Activated naive CD8-positive, alpha-beta T cell treated with anti-CD3 and anti-CD28 coated beads for 36 hours (primary cell): Measurements from ENCODE around the gene ARHGEF4. TPM values are rescaled to one million over a fixed set of nuclear protein-coding genes. Genes with fewer than 3 reads are reported as not detected.
"Not testable (repeated sequence)": the region's sequence is repeated elsewhere in the genome, so short reads cannot be mapped to it uniquely, and the experiment has no call there.

ENCODE experiments used
- DNase-seq: peaks from one replicate; pipeline ENCODE4 v3.0.0; 2021
- H3K27ac Mint-ChIP-seq: one replicate; pipeline ENCODE4 v1.8.0; 2022; ENCODE audit warnings: mild to moderate bottlenecking, moderate library complexity, mixed read lengths
- H3K27me3 Mint-ChIP-seq: one replicate; pipeline ENCODE4 v1.8.0; 2022; ENCODE audit warnings: mild to moderate bottlenecking, mixed read lengths
- H3K36me3 Mint-ChIP-seq: one replicate; pipeline ENCODE4 v1.8.0; 2021; ENCODE audit warnings: mild to moderate bottlenecking, mixed read lengths
- H3K4me1 Mint-ChIP-seq: one replicate; pipeline ENCODE4 v1.8.0; 2021; ENCODE audit warnings: mixed read lengths
- H3K4me3 Mint-ChIP-seq: one replicate; pipeline ENCODE4 v1.8.0; 2022; ENCODE audit warnings: mild to moderate bottlenecking, moderate library complexity, mixed read lengths
- H3K9me3 Mint-ChIP-seq: one replicate; pipeline ENCODE4 v1.8.0; 2022; ENCODE audit warnings: mixed read lengths
- total RNA-seq, 2 experiments: library from RNA; stranded (reverse); gene quantifications; one replicate each; pipeline ENCODE4 v1.2.3, GENCODE V29; 2021

The ARHGEF4 gene
- total RNA-seq, 2 experiments from 2014 or later, result 2.8 to 3.3 TPM

DNA sequence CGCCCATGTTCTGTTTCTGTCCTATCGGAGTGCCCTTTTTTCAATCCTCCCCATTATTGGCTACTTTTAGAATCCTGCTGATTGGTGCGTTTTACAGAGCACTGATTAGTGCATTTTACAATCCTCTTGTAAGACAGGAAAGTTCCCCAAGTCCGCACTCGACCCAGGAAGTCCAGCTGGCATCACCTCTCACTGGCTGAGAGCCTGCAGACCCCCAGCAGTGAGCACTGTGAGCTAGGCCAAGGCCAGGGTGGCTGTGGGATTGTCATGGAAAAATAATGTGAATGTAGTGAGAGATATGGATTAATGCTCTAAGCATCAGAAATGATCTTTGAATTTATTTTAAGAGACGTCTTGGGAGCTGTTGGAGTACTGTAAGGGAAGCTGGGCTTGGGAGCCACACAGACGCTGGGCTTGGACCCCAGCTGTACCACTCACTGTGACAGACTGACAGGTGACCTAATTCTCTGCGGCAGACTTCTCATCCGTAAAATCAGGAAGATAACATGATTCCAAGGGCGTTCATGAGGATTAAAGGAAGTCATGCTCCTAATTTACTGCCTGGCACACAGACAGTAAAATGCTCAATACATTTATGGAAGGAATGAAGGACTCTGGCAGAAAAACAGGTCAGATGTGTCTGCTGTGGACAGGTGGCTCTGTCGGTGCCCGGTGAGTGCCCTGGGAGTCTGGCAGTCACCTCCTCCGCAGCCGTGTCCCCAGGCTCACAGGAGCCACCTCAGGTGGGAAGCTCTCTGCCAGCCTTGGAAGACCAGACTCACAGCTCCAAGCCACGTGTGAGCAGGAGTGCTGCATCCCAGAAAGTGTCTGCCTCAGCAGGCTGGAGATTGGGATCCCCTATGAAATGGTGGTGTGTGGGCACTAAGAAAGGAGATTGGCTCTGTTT, 151.1 kb downstream of the ARHGEF4 start:
- DNase-seq, result no peak
- no peak overlapping the region for H3K27ac Mint-ChIP-seq
- H3K4me3 Mint-ChIP-seq, result no peak overlapping the region
- no peaks in the 10 kb centered on the region for H3K9me3 Mint-ChIP-seq
- peaks cover 3% of the 10 kb centered on the region for H3K4me1 Mint-ChIP-seq
- H3K36me3 Mint-ChIP-seq, result no peaks in the 10 kb centered on the region
- H3K27me3 Mint-ChIP-seq, result no peaks in the 10 kb centered on the region

DNA sequence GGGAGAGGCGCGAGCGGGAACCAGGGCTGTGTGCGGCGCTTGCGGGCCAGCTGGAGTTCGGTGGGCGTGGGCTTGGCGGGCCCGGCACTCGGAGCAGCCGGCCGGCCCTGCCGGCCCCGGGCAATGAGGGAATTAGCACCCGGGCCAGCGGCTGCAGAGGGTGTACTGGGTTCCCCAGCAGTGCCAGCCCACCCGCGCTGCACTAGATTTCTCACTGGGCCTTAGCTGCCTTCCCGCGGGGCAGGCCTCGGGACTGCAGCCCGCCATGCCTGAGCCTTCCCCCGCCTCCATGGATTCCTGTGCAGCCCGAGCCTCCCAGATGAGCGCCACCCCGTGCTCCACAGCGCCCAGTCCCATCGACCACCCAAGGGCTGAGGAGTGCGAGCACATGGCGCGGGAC, 154.7 kb downstream of the ARHGEF4 start:
- H3K36me3 Mint-ChIP-seq, H3K9me3 Mint-ChIP-seq, DNase-seq, H3K4me3 Mint-ChIP-seq, H3K4me1 Mint-ChIP-seq, H3K27ac Mint-ChIP-seq, H3K27me3 Mint-ChIP-seq: not testable (repeated sequence)

DNA sequence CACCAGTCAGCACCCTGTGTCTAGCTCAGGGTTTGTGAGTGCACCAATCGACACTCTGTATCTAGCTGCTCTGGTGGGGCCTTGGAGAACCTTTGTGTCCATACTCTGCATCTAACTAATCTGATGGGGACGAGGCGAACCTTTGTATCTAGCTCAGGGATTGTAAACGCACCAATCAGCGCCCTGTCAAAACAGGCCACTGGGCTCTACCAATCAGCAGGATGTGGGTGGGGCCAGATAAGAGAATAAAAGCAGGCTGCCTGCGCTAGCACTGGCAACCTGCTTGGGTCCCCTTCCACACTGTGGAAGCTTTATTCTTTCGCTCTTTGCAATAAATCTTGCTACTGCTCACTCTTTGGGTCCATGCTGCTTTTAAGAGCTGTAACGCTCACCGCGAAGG, 155.3 kb downstream of the ARHGEF4 start:
- not testable (repeated sequence) for H3K4me1 Mint-ChIP-seq

DNA sequence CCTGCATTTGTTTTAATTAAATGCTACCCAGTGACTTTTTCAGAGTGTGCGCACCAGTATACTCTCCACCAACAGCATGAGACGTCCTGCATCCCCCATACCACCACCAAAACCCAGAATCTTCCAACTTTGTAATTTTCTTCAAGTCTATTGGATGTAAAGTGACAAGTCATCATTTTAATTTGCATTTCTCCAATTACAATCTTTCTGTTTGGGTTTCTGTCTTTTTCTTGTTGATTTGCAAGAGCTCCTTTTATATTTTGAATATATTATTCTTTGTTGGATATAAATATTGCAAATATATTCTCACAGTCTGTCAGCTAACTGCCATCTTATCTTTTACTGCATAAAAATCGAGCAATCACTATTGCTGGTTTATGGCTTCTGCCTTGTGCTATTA, 160.0 kb downstream of the ARHGEF4 start:
- no peak overlapping the region for H3K27ac Mint-ChIP-seq
- no peak overlapping the region for H3K4me3 Mint-ChIP-seq
- H3K36me3 Mint-ChIP-seq, result no peaks in the 10 kb centered on the region
- peaks cover 4% of the 10 kb centered on the region for H3K27me3 Mint-ChIP-seq
- no peaks in the 10 kb centered on the region for H3K9me3 Mint-ChIP-seq
- DNase-seq, result no peak
- no peaks in the 10 kb centered on the region for H3K4me1 Mint-ChIP-seq

More for the DNA sequence above, 155.3 kb downstream of the ARHGEF4 start:
- not testable (repeated sequence) for H3K27me3 Mint-ChIP-seq, H3K36me3 Mint-ChIP-seq, H3K9me3 Mint-ChIP-seq, H3K27ac Mint-ChIP-seq, DNase-seq, H3K4me3 Mint-ChIP-seq

DNA sequence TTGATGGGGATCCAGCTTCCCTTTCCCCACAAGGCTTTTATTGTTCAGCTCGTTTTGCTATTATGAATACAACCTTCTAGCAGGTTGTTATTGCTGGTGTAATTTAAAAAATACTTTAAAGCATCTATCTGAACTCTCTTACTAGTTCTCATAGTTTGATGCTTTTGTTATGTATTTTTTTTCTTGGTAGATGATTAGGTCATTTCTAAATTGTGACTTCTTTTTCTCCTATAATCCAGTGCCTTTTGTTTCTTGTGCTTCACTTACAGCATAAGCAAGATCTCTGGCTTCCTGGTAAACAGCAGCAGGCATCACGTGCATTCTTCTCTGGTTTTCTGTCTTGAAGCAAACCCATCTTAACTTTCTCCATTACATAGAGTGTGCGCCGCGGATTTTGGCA, 160.5 kb downstream of the ARHGEF4 start:
- no peaks in the 10 kb centered on the region for H3K4me1 Mint-ChIP-seq
- H3K27ac Mint-ChIP-seq, result no peak overlapping the region
- H3K4me3 Mint-ChIP-seq, result no peak overlapping the region
- H3K36me3 Mint-ChIP-seq, result no peaks in the 10 kb centered on the region
- peaks cover 4% of the 10 kb centered on the region for H3K27me3 Mint-ChIP-seq
- H3K9me3 Mint-ChIP-seq, result no peaks in the 10 kb centered on the region
- no peak for DNase-seq

DNA sequence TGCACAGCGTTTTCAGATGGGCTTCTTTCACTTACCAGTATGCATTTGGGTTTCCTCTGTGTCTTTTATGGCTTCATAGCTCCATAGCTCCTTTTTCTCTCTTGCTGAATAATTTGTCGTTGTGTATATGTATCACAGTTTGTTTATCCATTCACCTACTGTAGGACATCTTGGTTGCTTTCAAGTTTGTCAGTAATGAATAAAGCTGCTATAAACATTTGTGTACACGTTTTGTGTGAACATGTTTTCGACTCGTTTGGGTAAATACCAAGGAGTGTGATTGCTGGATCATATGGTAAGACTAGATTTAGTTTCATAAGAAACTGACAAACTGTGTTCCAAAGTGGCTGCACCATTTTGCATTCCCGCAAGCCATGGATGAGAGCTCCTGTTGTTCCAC, 161.8 kb downstream of the ARHGEF4 start:
- Mint-ChIP-seq H3K27me3 (peaks cover 4% of the 10 kb centered on the region), H3K9me3 (no peaks in the 10 kb centered on the region), H3K4me3 (no peak overlapping the region), H3K27ac (no peak overlapping the region), H3K36me3 (no peaks in the 10 kb centered on the region), H3K4me1 (no peaks in the 10 kb centered on the region)
- no peak for DNase-seq

DNA sequence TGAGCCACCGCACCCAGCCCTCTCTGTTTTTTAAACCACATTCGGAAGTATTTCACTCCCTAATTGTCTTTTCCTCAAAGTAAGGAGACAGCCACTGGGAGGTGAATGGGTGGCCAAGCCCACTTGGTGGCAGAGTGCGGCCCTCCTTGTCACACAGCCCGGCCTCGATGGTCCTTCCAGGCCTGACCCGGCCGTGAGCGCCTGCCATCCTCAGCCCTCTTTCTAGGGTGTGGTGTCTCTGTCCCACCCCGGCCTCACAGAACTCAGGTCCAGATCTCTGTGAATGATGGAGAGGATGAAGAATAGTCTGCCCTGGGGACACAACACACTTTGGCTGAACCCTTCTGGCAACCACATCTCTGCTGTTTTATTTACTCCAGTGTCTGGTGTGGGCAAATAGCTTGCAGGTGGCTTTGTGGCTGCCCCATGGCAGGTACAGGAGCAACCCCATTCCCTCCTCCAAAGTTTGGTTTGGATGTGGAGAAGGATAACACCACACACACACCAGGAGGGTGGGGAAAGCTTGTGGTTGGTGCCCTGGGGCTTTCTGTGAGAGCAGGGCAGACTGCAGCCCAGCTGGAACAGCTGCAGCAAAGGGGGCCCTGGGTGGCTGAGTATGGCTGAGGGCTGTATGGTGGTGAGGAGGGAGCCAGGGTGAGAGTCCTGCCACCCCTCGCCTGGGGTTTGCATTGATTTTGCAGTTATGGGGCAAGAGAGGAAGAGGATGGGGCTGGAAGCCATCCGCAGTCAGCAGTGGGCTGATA, 167.9 kb downstream of the ARHGEF4 start:
- Mint-ChIP-seq H3K27me3 (peaks cover 4% of the 10 kb centered on the region), H3K36me3 (no peaks in the 10 kb centered on the region), H3K4me3 (no peak overlapping the region), H3K4me1 (peaks cover 8% of the 10 kb centered on the region), H3K9me3 (peaks cover 3% of the 10 kb centered on the region), H3K27ac (no peak overlapping the region)
- no peak for DNase-seq

DNA sequence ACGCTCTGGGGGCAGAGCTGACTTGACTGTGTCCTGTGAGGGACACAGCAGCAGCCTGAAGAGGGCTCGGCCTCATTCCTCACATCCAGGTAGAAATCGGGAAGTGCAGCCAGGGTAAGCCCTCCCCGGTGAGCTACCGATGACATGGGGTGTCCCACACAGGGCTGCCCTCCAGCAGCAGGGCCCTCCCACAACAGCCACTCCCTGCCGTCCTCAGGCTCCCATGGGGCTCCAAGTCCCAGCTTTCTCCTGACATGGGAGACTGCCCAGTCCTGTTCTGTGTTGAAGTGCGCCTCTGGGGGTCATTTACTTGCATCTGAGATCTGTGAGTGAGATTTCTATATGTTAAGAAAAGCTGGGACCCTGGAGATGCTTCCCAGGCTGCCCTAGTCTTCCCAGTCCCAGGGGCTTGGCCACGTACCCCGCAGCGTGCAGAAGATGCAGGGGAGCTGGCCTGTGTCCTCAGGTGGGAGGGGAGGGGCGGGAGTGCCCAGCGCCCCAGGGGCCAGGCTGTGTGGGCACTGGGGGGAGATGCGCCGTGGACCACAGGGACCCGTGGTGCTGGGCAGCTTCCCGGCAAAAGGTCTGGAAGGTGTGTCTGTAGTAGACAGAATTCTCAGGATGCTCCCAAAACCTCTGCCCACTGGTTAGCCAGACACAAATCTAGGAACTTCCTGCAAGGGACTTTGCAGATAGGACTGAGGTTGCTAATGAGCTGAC, 168.7 kb downstream of the ARHGEF4 start:
- Mint-ChIP-seq H3K4me1 (peaks cover 16% of the 10 kb centered on the region), H3K36me3 (peaks cover 4% of the 10 kb centered on the region), H3K4me3 (no peak overlapping the region), H3K27me3 (peaks cover under 1% of the 10 kb centered on the region), H3K27ac (no peak overlapping the region), H3K9me3 (peaks cover 3% of the 10 kb centered on the region)
- no peak for DNase-seq

DNA sequence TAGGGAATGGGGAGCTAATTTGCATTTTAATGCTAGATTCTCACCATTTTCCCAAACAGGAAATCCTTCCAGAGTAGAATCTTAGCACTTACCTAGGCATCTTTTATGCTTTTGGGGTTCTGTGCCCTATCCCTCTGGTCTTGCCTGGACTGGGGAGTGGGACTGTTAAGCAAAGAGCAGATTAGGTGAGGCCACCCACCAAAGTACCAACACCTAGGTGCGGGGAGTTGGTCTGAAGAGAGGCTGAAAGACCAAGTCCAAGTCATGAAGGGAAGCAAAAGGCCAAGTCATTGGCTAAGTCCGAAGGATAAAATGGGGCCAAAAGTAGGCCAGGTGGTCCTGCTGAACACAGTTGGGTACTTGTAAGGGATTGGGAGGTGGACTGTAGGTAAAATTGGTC, 169.8 kb downstream of the ARHGEF4 start:
- H3K36me3 Mint-ChIP-seq, result peaks cover 4% of the 10 kb centered on the region

DNA sequence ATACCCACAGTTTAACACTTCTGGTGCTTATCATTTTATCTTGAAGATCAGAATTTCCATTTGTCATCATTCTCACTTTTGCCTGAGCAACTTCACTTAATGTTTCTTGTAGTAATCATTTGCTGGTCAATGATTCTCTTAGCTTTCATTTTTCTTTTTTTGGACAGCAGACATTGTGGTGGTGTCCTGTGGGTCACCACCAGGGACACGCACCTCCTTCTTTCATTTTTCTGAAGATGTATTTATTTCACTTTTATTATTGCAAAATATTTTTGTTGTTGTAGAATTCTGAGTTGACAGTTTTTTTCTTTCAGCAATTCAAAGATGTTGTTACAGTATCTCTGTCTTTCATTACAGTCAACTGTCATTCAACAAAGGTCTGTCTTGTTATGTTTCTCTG, 172.3 kb downstream of the ARHGEF4 start:
- H3K27ac Mint-ChIP-seq, result no peak overlapping the region
- peaks cover 3% of the 10 kb centered on the region for H3K9me3 Mint-ChIP-seq
- no peak overlapping the region for H3K4me3 Mint-ChIP-seq
- H3K36me3 Mint-ChIP-seq, result peaks cover 4% of the 10 kb centered on the region
- DNase-seq, result no peak
- peaks cover 36% of the 10 kb centered on the region for H3K4me1 Mint-ChIP-seq
- no peaks in the 10 kb centered on the region for H3K27me3 Mint-ChIP-seq

More for the DNA sequence above, 169.8 kb downstream of the ARHGEF4 start:
- Mint-ChIP-seq H3K4me3 (no peak overlapping the region), H3K27me3 (no peaks in the 10 kb centered on the region), H3K9me3 (peaks cover 3% of the 10 kb centered on the region), H3K4me1 (peaks cover 27% of the 10 kb centered on the region), H3K27ac (no peak overlapping the region)
- DNase-seq, result no peak

DNA sequence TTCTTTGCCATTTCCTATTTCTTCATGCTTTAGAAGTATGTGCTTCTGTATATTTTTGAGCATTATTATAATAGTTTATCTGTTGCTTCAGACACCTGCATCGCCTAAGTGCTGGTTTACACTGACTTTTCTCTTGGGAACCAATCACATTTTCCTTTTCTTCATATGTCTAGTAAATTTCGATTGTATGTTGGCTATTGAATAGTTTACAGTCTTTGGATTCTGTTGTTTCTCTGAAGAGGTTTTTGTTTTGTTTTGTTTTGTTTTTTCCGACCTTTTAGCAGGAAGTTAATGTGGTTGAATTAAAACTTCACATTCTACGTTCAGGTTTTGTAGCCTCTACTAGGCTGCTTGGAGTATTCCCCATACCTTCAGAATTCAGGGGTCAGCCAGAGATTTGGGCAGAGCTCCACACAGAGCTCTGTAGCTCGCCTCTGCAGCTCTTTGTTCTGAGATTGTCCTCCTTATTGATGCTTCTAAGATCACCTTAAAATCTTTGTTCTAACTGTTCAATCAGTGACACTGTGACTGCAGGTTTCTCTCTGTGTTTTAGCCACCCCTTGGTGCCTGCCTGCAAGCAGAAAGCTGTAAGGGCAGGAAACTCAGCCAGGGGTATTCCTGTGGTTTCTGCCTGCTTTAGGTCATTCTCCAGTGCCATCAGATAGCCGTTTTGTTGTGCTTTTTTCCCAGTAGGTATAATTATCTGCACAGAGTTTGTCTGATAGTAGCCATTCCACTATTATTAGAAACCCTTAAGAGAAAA, 173.2 kb downstream of the ARHGEF4 start:
- peaks cover 4% of the 10 kb centered on the region for H3K36me3 Mint-ChIP-seq
- H3K27ac Mint-ChIP-seq, result no peak overlapping the region
- no peak for DNase-seq
- H3K4me3 Mint-ChIP-seq, result no peak overlapping the region
- no peaks in the 10 kb centered on the region for H3K27me3 Mint-ChIP-seq
- H3K9me3 Mint-ChIP-seq, result peaks cover 3% of the 10 kb centered on the region
- H3K4me1 Mint-ChIP-seq, result peaks cover 36% of the 10 kb centered on the region

DNA sequence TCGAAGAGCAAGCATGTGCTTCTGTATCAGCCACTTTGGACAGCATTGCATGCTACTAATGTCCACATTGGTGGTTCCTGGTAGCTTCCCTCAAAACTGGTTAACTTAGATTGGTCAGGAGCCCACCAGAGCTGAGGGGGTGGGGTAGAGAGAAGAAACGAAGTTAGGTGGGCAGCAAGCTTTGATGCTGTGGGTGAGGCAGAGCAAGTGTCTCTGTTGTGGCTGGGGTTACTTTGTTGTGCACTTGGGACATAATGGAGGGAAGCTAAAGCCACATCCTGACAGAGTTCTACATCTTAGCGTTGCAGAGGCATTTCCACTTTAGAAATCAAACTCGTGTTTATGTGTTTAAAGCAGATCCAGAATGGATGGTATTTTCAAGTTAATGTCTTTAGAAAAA, 173.9 kb downstream of the ARHGEF4 start:
- H3K4me1 Mint-ChIP-seq, result peaks cover 36% of the 10 kb centered on the region
- peaks cover 3% of the 10 kb centered on the region for H3K9me3 Mint-ChIP-seq
- no peak for DNase-seq
- H3K36me3 Mint-ChIP-seq, result peaks cover 4% of the 10 kb centered on the region
- H3K27me3 Mint-ChIP-seq, result no peaks in the 10 kb centered on the region
- H3K4me3 Mint-ChIP-seq, result no peak overlapping the region
- H3K27ac Mint-ChIP-seq, result no peak overlapping the region

DNA sequence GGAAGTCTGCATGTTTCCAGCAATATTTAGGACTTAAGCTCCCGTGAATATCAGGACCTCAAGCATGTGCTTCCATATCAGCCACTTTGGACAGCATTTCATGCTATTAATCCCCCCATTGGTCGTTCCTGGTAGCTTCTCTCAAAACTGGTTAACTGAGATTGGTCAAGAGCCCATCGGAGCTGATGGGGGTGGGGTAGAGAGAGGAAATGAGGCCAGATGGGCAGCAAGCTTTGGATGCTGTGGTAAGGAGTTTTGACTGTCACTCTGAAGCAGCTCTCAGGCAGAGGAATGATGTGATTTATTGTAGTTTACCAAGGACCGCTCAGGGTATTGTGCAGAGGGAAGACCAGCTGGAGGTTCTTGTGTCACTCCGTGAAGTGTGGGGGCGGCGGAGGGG, 174.8 kb downstream of the ARHGEF4 start:
- DNase-seq, result no peak
- Mint-ChIP-seq H3K36me3 (peaks cover 4% of the 10 kb centered on the region), H3K4me1 (peaks cover 36% of the 10 kb centered on the region), H3K27ac (no peak overlapping the region), H3K9me3 (peaks cover 3% of the 10 kb centered on the region), H3K4me3 (no peak overlapping the region), H3K27me3 (no peaks in the 10 kb centered on the region)

DNA sequence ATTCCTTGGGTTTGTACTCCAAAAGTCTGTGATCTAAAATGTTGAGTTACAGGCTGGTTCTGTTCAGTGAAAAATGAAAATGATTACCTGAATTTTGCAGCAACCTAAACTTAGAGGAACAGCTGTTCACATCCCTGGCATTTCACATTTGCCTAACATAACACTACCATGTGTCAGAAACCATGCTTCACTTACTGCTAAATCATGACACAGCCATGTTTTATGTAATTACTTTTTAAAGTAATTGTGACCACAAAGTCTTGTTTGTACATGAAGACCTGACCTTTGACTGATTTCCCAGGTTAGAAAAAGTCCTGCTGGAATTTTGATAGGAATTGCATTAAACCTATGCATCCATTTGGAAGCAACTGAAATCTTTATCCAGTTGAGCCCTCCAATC, 177.4 kb downstream of the ARHGEF4 start:
- Mint-ChIP-seq H3K27me3 (peaks cover 10% of the 10 kb centered on the region), H3K27ac (no peak overlapping the region)

More for the DNA sequence above, 177.4 kb downstream of the ARHGEF4 start:
- no peak for DNase-seq
- peaks cover 4% of the 10 kb centered on the region for H3K36me3 Mint-ChIP-seq
- peaks cover 3% of the 10 kb centered on the region for H3K9me3 Mint-ChIP-seq
- H3K4me1 Mint-ChIP-seq, result peaks cover 32% of the 10 kb centered on the region
- H3K4me3 Mint-ChIP-seq, result no peak overlapping the region
